Stimulated activated CD8-positive, alpha-beta memory T cell treated with anti-CD3 and anti-CD28 coated beads, Interleukin-15, amount 100 ng/mL, for 1 hour (primary cell): Measurements from ENCODE around the gene ZMYM2.

ENCODE experiments used
- DNase-seq: peaks from one replicate; pipeline ENCODE4 v3.0.0-alpha.2; 2020; ENCODE audit warnings: low read depth

Gene ZMYM2

DNA sequence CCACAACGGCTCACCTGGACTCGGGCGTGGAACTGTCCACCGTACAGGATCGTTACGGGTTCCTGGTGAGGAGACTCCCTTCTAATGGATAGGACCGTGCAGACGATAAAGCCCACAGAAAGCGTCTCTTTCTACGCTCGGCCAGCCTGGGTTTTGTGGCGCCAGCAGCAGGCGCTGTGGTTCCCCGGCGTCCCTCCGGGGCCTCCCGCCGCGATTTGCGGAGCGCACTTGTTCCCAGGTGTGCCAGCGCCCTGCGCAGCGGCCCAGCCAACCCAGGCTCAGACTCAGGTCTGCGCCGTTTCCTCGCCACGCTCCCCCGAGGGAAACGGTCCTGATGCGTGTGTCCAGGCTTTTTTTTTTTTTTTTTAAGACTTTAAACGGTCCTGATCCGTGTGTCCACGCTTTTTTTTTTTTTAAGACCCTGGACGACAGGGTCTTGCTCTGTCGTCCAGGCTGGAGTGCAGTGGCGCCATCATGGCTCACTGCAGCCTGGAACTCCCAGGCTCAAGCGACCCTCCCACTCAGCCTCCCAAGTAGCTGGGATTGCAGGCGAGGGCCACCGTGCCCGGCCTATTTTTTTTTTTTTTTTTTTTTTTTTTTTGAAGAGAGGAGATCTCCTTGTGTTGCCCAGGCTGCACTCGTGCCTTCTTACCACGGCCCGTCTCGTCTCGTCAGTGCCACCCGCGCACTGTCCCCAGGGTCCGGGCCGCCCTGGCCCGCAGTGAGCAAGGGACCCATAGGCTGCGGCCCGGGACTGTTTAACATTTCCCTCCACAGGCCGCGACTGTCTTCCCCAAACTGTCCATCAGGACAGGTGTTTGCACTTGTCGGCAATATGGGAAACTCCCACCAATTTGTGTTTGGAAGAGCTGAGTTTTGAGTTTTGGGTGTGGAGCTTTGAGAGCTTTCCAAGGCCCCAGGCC is 178.5 kb downstream of the ZMYM2 start:
- DNase-seq: no peak

- DNase-seq: no peak
Observed at GRCh38 chr13:20137875-20138274, 179.3 kb downstream of the ZMYM2 start.

DNA sequence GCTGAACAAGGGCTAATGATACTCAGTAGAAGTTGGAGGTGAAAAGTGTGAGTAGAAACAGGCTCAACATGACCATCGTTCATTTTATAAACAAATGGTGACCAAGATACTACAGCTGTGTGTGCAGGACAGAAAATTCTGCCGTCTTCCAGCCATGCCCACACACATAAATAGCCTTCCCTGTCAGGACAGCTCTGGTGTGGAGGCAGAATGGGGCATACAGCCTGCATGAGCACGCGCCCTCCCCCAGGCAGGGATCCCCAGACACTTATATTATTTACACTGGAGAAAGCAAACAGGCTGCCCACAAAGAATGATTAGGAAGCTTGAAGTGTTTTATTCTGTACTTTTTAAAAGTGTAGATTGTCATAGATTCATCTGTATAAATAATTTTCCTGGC is 182.0 kb downstream of the ZMYM2 start:
- no peak for DNase-seq
